ENCODE data around the gene TBC1D16.
"Not testable (repeated sequence)": the region's sequence is repeated elsewhere in the genome, so short reads cannot be mapped to it uniquely, and the experiment has no call there.

Gene TBC1D16

GRCh38 chr17:79911430-79912399, 124.0 kb downstream of the TBC1D16 start:
- DNase-seq, result no peak

- DNase-seq, result no peak
Observed at GRCh38 chr17:79910985-79911361, 124.7 kb downstream of the TBC1D16 start.

- DNase-seq, result no peak
Observed at GRCh38 chr17:79909121-79909520, 126.6 kb downstream of the TBC1D16 start.

- DNase-seq, result no peak
Observed at GRCh38 chr17:79907850-79908249, 127.8 kb downstream of the TBC1D16 start.

- DNase-seq, result no peak
Observed at GRCh38 chr17:79907217-79907715, 128.4 kb downstream of the TBC1D16 start.

GRCh38 chr17:79905832-79906231, 129.8 kb downstream of the TBC1D16 start:
- no peak for DNase-seq

- no peak for DNase-seq
Observed at GRCh38 chr17:79904865-79905264, 130.8 kb downstream of the TBC1D16 start.

GRCh38 chr17:79902146-79902791, 133.4 kb downstream of the TBC1D16 start:
- no peak for DNase-seq

GRCh38 chr17:79901131-79901530, 134.5 kb downstream of the TBC1D16 start:
- DNase-seq, result no peak

- DNase-seq, result no peak
Observed at GRCh38 chr17:79899584-79899983, 136.1 kb downstream of the TBC1D16 start.

GRCh38 chr17:79897243-79898063, 138.2 kb downstream of the TBC1D16 start:
- DNase-seq, result no peak

GRCh38 chr17:79893457-79893856, 142.2 kb downstream of the TBC1D16 start:
- DNase-seq, result not testable (repeated sequence)

- DNase-seq, result no peak
Observed at GRCh38 chr17:79892457-79893241, 143.0 kb downstream of the TBC1D16 start.

GRCh38 chr17:79891113-79891730, 144.4 kb downstream of the TBC1D16 start:
- no peak for DNase-seq

- no peak for DNase-seq
Observed at GRCh38 chr17:79890706-79891105, 145.0 kb downstream of the TBC1D16 start.

- DNase-seq, result no peak
Observed at GRCh38 chr17:79888811-79889634, 146.6 kb downstream of the TBC1D16 start.

- DNase-seq, result no peak
Observed at GRCh38 chr17:79888009-79888540, 147.6 kb downstream of the TBC1D16 start.

GRCh38 chr17:79887451-79887991, 148.2 kb downstream of the TBC1D16 start:
- no peak for DNase-seq

- no peak for DNase-seq
Observed at GRCh38 chr17:79883202-79883601, 152.5 kb downstream of the TBC1D16 start.

Measured in activated CD8-positive, alpha-beta memory T cell treated with anti-CD3 and anti-CD28 coated beads for 24 hours (primary cell).